Vagina (tissue), 2 donors: ENCODE results near the gene BTAF1. TPM values are rescaled to one million over a fixed set of nuclear protein-coding genes. Genes with fewer than 3 reads are reported as not detected.
"Not testable (repeated sequence)": the region's sequence is repeated elsewhere in the genome, so short reads cannot be mapped to it uniquely, and the experiment has no call there.

Experiments used
- DNase-seq, 2 donors: peaks; one replicate each; pipeline ENCODE4 v3.0.0-alpha.2; 2017; ENCODE audit errors: extremely low spot score in 2 of 2
- H3K27ac ChIP-seq: fragments of 200-600 bp; sonication (generic); one replicate; pipeline ENCODE4 v1.5.1; 2019
- H3K27me3 ChIP-seq: fragments of 200-600 bp; sonication (generic); one replicate; pipeline ENCODE4 v1.5.1; 2019
- H3K36me3 ChIP-seq, 2 donors: fragments of 200-600 bp; sonication (generic); one replicate each; pipeline ENCODE4 v1.5.1; 2017 to 2019
- H3K4me1 ChIP-seq: fragments of 200-600 bp; sonication (generic); one replicate; pipeline ENCODE4 v1.5.1; 2019
- H3K4me3 ChIP-seq, 2 donors: fragments of 200-600 bp; sonication (generic); 1 replicate in 1 of 2; 2 replicates in 1 of 2; pipeline ENCODE4 v1.5.1; 2016 to 2019
- H3K9me3 ChIP-seq: fragments of 200-600 bp; sonication (generic); one replicate; pipeline ENCODE4 v1.5.1; 2019
- POLR2A ChIP-seq, 2 donors: fragments of 450-650 bp; IDR thresholded peaks; one replicate each; pipeline ENCODE4 v1.6.1; 2017; ENCODE audit warnings: antibody characterized with exemption in 2 of 2, mild to moderate bottlenecking in 2 of 2, moderate library complexity in 2 of 2
- POLR2AphosphoS5 ChIP-seq, 2 donors: sonication (generic); formaldehyde crosslinking; IDR thresholded peaks; one replicate each; pipeline ENCODE4 v1.9.0; 2017; ENCODE audit warnings: antibody characterized with exemption in 2 of 2, mild to moderate bottlenecking in 2 of 2, low read depth in 1 of 2; ENCODE audit not compliant: insufficient read depth in 1 of 2
- intact Hi-C: fragments of 100-400 bp; cut with DNase I; formaldehyde crosslinking; loops from one replicate; pipeline ENCODE4 v1.15.1; 2023
- total RNA-seq: library from RNA; depleted of rRNA; stranded (reverse); fragments of >200 nt; gene quantifications from one replicate; pipeline ENCODE4 v1.2.3, GENCODE V29; 2016
- TF ChIP-seq, protein P1 (sequence below), 3 experiments: fragments of 450-650 bp in 2 of 3; fragments of 200-600 bp in 1 of 3; sonication (generic) in 1 of 3; IDR thresholded peaks; one replicate each; pipeline ENCODE4 v1.5.1; 2017 to 2019; ENCODE audit warnings: antibody characterized with exemption in 3 of 3, mild to moderate bottlenecking in 2 of 3, moderate library complexity in 2 of 3

Gene BTAF1
- total RNA-seq, 1 donor from 2014 or later: 41.0 TPM

DNA sequence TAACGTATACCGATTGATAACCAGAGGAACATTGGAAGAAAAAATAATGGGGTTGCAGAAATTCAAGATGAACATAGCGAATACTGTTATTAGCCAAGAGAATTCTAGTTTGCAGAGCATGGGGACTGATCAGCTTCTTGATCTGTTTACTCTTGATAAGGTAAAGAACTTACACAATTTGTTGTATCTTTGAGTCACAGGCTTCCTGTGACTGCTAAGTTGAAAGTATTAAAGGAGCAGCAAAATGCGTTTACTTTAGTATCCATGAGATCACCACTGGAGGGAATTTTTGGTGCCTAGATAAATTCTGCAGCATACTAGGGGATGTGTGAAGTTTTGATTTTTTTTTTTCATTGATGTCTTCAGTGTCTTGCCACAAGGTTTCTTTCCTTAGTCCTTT is 103.6 kb downstream of the BTAF1 start:
- Histone ChIP-seq H3K4me1 (no peaks in the 10 kb centered on the region), H3K36me3 (peaks cover 0 to 66% of the 10 kb centered on the region in 2 donors), H3K9me3 (no peaks in the 10 kb centered on the region), H3K27me3 (no peaks in the 10 kb centered on the region), H3K4me3 (no peak overlapping the region), H3K27ac (no peak overlapping the region)
- intact Hi-C loops: no loop called here
- TF ChIP-seq, protein P1, sequence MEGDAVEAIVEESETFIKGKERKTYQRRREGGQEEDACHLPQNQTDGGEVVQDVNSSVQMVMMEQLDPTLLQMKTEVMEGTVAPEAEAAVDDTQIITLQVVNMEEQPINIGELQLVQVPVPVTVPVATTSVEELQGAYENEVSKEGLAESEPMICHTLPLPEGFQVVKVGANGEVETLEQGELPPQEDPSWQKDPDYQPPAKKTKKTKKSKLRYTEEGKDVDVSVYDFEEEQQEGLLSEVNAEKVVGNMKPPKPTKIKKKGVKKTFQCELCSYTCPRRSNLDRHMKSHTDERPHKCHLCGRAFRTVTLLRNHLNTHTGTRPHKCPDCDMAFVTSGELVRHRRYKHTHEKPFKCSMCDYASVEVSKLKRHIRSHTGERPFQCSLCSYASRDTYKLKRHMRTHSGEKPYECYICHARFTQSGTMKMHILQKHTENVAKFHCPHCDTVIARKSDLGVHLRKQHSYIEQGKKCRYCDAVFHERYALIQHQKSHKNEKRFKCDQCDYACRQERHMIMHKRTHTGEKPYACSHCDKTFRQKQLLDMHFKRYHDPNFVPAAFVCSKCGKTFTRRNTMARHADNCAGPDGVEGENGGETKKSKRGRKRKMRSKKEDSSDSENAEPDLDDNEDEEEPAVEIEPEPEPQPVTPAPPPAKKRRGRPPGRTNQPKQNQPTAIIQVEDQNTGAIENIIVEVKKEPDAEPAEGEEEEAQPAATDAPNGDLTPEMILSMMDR (IDR thresholded peaks at IDR 0.05): no peak
- TF ChIP-seq POLR2AphosphoS5 (IDR thresholded peaks at IDR 0.05; ENCODE audit: insufficient read depth in 1 of 2, low read depth in 1 of 2) (no peak), POLR2A (IDR thresholded peaks at IDR 0.05) (no peak)
- no peak for DNase-seq

DNA sequence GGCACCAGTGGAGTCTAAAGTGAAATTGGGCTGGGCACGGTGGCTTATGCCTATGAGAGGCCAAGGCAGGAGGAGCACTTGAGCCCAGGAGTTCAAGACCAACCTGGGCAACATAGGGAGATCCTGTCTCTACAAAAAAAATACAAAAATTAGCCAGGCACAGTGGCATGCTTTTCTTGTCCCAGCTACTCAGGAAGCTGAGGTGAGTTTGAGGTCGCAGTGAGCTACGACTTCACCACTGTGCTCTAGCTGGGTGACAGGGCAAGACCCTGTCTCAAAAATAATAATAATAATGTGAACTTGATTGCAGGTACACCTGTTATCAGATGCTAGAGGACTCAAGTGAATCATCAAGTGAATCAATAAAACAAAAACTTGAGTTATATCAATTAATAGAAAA is 108.0 kb downstream of the BTAF1 start:
- no peak overlapping the region for H3K4me3 ChIP-seq
- no peak overlapping the region for H3K27ac ChIP-seq
- H3K4me1 ChIP-seq: no peaks in the 10 kb centered on the region
- TF ChIP-seq, protein P1 (IDR thresholded peaks at IDR 0.05): no peak
- TF ChIP-seq POLR2AphosphoS5 (IDR thresholded peaks at IDR 0.05; ENCODE audit: insufficient read depth in 1 of 2, low read depth in 1 of 2) (no peak), POLR2A (IDR thresholded peaks at IDR 0.05) (no peak)
- no peaks in the 10 kb centered on the region for H3K9me3 ChIP-seq
- peaks cover 0 to 45% of the 10 kb centered on the region in 2 donors for H3K36me3 ChIP-seq
- intact Hi-C loops: no loop called here
- no peaks in the 10 kb centered on the region for H3K27me3 ChIP-seq
- DNase-seq: no peak

DNA sequence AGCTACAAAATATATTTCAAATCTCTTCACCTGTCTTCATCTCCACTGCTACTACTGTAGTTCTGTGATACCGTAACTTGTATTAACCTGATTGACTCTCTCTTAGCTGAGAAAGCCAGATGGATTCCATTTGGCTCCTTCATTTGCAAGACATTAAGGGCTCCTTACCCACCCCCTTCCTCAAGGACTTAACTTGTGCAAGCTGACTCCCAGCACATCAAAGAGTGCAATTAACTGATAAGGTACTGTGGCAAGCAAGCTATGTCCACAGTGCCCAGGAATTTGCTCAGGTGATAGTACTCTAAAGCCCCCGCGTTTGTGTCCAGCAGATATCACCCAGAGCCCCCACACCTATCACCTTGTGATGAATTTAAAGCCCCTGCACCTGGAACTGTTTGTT is 109.5 kb downstream of the BTAF1 start:
- H3K4me3 ChIP-seq, H3K9me3 ChIP-seq, H3K27me3 ChIP-seq, intact Hi-C loops, H3K4me1 ChIP-seq, H3K27ac ChIP-seq, DNase-seq: not testable (repeated sequence)
- peaks cover 0 to 30% of the 10 kb centered on the region in 2 donors for H3K36me3 ChIP-seq

DNA sequence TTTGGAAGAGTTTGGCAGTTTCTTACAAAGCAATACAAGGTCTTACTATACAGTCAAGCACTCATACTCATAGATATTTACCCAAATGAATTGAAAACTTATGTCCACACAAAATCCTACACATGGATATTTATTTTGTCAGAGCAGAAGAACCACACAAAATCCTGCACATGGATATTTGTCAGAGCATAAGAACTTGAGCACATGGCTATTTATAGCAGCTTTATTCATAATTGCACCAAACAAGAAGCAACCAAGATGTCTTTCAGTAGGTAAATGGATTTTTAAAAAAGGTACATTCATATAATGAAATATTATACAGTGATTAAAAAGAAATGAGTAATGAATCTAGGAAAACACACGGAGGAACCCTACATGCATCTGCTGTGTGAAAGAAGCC is 115.4 kb downstream of the BTAF1 start:
- Histone ChIP-seq H3K27ac (no peak overlapping the region), H3K9me3 (no peaks in the 10 kb centered on the region), H3K36me3 (no peaks in the 10 kb centered on the region), H3K4me1 (no peaks in the 10 kb centered on the region), H3K27me3 (no peaks in the 10 kb centered on the region), H3K4me3 (no peak overlapping the region)
- no peak for DNase-seq
- intact Hi-C loops: no loop called here
- TF ChIP-seq, protein P1 (IDR thresholded peaks at IDR 0.05): no peak
- TF ChIP-seq POLR2AphosphoS5 (IDR thresholded peaks at IDR 0.05; ENCODE audit: insufficient read depth in 1 of 2, low read depth in 1 of 2): no peak

DNA sequence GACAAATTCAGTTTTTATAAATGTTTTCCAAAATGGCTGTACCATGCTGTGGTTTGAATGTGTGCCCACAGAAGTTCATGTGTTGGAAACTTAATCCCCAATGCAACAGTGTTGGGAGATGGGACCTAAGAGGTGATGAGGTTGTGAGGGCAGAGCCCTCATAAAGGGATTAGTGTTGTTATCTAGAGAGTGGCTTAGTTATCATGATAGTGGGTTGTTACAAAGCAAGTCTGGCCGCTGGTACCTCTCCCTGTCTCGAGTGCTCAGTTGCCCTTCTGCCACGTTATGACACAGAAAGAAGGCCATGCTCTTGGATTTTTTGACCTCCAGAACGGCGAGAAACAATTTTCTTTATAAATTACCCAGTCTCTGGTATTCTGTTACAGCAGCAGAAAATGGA is 119.0 kb downstream of the BTAF1 start:
- Histone ChIP-seq H3K4me1 (no peaks in the 10 kb centered on the region), H3K9me3 (no peaks in the 10 kb centered on the region), H3K27ac (no peak overlapping the region), H3K27me3 (no peaks in the 10 kb centered on the region), H3K4me3 (no peak overlapping the region), H3K36me3 (no peaks in the 10 kb centered on the region)
- TF ChIP-seq POLR2A (IDR thresholded peaks at IDR 0.05) (no peak), POLR2AphosphoS5 (IDR thresholded peaks at IDR 0.05; ENCODE audit: insufficient read depth in 1 of 2, low read depth in 1 of 2) (no peak)
- TF ChIP-seq, protein P1 (IDR thresholded peaks at IDR 0.05): no peak
- intact Hi-C loops: no loop called here
- DNase-seq: no peak

DNA sequence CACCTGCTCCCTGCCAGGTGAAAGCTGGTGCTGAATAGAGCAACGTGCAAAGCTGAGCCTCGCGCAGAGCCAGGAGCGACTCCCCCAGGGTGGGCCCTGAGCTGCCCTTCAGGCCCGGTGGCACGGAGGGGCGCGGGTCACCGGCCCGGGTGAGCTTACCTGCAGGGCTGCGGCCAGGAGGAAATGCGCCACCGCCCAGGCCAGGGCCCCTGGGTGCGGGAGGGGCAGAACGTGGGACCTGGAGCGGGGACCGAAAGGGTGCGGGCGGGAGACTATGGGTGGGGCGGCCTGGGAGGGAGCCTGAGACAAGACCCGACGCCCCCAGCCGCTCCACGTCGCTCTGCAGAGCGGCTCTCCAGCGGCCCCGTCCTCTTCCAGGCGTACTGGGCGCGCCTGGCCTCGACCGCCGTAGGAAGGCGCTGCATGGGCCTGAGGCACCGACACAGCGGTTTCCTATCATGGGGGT is 122.1 kb downstream of the BTAF1 start:
- TF ChIP-seq, protein P1 (IDR thresholded peaks at IDR 0.05): no peak
- TF ChIP-seq POLR2A (IDR thresholded peaks at IDR 0.05) (no peak), POLR2AphosphoS5 (IDR thresholded peaks at IDR 0.05; ENCODE audit: insufficient read depth in 1 of 2, low read depth in 1 of 2) (no peak)
- Histone ChIP-seq H3K27me3 (no peaks in the 10 kb centered on the region), H3K4me1 (no peaks in the 10 kb centered on the region), H3K27ac (no peak overlapping the region), H3K4me3 (no peak overlapping the region), H3K36me3 (no peaks in the 10 kb centered on the region), H3K9me3 (no peaks in the 10 kb centered on the region)
- DNase-seq: no peak
- intact Hi-C loops: no loop called here
